Skeletal muscle satellite cell (primary cell): Measurements from ENCODE around the gene RPUSD1. TPM values are rescaled to one million over a fixed set of nuclear protein-coding genes. Genes with fewer than 3 reads are reported as not detected.
"Not testable (repeated sequence)": the region's sequence is repeated elsewhere in the genome, so short reads cannot be mapped to it uniquely, and the experiment has no call there.

ENCODE experiments used
- H3K27me3 ChIP-seq: 2 replicates; pipeline ENCODE4 v1.7.0; 2013; ENCODE audit warnings: low read length; ENCODE audit not compliant: control insufficient read depth, insufficient read depth
- H3K36me3 ChIP-seq: 2 replicates; pipeline ENCODE4 v1.7.0; 2013; ENCODE audit warnings: mild to moderate bottlenecking, control low read depth, low read length; ENCODE audit not compliant: insufficient read depth
- H3K4me1 ChIP-seq: 2 replicates; pipeline ENCODE4 v1.7.0; 2013; ENCODE audit warnings: low read length; ENCODE audit not compliant: control insufficient read depth, insufficient read depth
- H3K4me2 ChIP-seq: 2 replicates; pipeline ENCODE4 v1.7.0; 2013; ENCODE audit warnings: mild to moderate bottlenecking, low read length
- H3K4me3 ChIP-seq: 2 replicates; pipeline ENCODE4 v1.7.0; 2013; ENCODE audit warnings: low read length
- H3K9ac ChIP-seq: 2 replicates; pipeline ENCODE4 v1.7.0; 2013; ENCODE audit warnings: mild to moderate bottlenecking, low read depth, low read length, moderate library complexity
- H3K9me3 ChIP-seq: replicated peaks from 2 replicates; pipeline ENCODE4 v1.7.0; 2013; ENCODE audit warnings: mild to moderate bottlenecking, control low read depth, low read length
- total RNA-seq: library from RNA; depleted of rRNA; stranded (reverse); fragments of >200 nt; gene quantifications from 2 replicates; pipeline ENCODE4 v1.2.3, GENCODE V29; 2012; rRNA removed

Gene RPUSD1
- 33.0 and 34.5 TPM in 2 replicates for total RNA-seq

- peak within 1 kb of the TSS; percentile 99 for H3K4me3 ChIP-seq
- H3K4me2 ChIP-seq, result peak within 1 kb of the TSS; percentile 97
- H3K27me3 ChIP-seq, result peaks cover 6% of the 10 kb centered on the region
- no peaks in the 10 kb centered on the region for H3K9me3 ChIP-seq
- peaks cover 24% of the 10 kb centered on the region for H3K4me1 ChIP-seq
- H3K9ac ChIP-seq, result peak within 1 kb of the TSS; percentile 90
- H3K36me3 ChIP-seq, result peaks cover 20% of the 10 kb centered on the region
These were observed at the start of gene RPUSD1 for GRCh38 chr16:787978-788398. Gene RPUSD1, minus strand, starts transcription at chr16:788381. Its CDS starts 644 bp downstream, at chr16:787737.

- not testable (repeated sequence) for H3K4me1 ChIP-seq, H3K36me3 ChIP-seq, H3K9ac ChIP-seq, H3K4me3 ChIP-seq, H3K4me2 ChIP-seq
- Histone ChIP-seq H3K9me3 (peaks cover 14% of the 10 kb centered on the region), H3K27me3 (peaks cover 12% of the 10 kb centered on the region)
These were observed 48.6 kb upstream of the RPUSD1 start for GRCh38 chr16:836822-837221.

GRCh38 chr16:836221-836620 lies 48.0 kb upstream of the RPUSD1 start:
- H3K4me2 ChIP-seq, result no peak overlapping the region
- H3K9me3 ChIP-seq, result peaks cover 14% of the 10 kb centered on the region
- peaks cover 16% of the 10 kb centered on the region for H3K27me3 ChIP-seq
- no peaks in the 10 kb centered on the region for H3K4me1 ChIP-seq
- H3K36me3 ChIP-seq, result no peaks in the 10 kb centered on the region
- no peak overlapping the region for H3K4me3 ChIP-seq
- H3K9ac ChIP-seq, result no peak overlapping the region

GRCh38 chr16:835373-835772 lies 47.2 kb upstream of the RPUSD1 start:
- no peak overlapping the region for H3K9ac ChIP-seq
- H3K4me1 ChIP-seq, result no peaks in the 10 kb centered on the region
- H3K4me3 ChIP-seq, result no peak overlapping the region
- peaks cover 21% of the 10 kb centered on the region for H3K27me3 ChIP-seq
- no peaks in the 10 kb centered on the region for H3K36me3 ChIP-seq
- no peak overlapping the region for H3K4me2 ChIP-seq
- H3K9me3 ChIP-seq, result peaks cover 14% of the 10 kb centered on the region

DNA sequence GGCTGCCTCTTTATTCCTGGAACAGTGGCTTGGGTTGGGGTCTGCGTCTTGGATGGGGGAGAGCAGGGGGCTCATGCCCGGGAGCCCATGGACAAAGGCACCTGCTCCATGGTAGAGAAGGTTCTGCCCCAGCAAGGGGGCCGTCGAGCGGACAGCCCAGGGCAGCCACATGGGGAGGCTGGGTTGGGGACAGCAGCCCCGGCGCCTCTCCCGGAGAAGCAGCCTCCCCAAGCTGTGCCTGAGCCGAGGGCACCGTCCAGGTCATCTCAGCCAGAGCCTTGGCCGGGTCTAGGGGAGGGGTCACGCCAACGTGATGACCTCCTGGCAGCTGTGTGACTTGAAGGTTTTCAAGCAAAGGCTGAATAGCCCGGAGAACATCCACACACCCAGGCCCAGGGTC lies 45.2 kb upstream of the RPUSD1 start:
- Histone ChIP-seq H3K4me3 (no peak overlapping the region), H3K9ac (no peak overlapping the region), H3K27me3 (peaks cover 24% of the 10 kb centered on the region), H3K9me3 (peaks cover 14% of the 10 kb centered on the region), H3K36me3 (no peaks in the 10 kb centered on the region), H3K4me2 (no peak overlapping the region), H3K4me1 (no peaks in the 10 kb centered on the region)

DNA sequence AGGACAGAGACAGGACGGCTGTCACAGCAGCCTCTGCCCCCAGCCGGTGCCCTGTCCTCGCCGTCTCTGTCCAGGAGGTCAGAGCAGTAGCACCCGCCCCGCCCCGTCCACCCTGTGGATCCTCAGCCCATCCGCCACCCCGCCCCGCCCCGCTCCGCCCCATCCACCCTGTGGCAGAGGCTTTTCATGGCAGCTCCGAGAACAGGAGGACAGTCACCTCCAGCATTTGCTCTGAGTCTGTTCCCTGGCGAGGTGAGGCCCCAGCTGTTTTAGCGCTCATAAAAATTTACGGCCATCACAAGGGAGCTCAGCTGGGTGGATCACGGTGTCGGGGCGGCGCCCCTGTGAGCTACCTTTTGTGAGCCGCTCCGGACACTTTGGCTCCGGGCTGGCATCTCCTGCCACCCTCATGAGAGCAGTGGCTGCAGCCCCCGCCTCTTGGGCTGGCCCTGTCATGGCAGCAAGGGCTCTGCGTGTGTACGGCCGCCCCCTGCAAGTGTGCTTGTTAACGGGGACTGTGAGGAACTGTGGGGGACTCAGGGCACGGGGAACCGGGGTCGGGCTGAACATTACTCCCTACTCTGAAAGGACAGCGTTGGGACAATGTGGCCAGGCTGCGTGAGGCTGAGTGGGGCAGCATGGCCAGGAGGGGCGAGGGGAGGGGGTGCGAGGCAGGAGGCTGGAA lies 44.6 kb upstream of the RPUSD1 start:
- Histone ChIP-seq H3K9me3 (peaks cover 14% of the 10 kb centered on the region), H3K27me3 (peaks cover 27% of the 10 kb centered on the region), H3K36me3 (no peaks in the 10 kb centered on the region), H3K4me1 (no peaks in the 10 kb centered on the region), H3K4me3 (no peak overlapping the region), H3K9ac (no peak overlapping the region), H3K4me2 (no peak overlapping the region)

DNA sequence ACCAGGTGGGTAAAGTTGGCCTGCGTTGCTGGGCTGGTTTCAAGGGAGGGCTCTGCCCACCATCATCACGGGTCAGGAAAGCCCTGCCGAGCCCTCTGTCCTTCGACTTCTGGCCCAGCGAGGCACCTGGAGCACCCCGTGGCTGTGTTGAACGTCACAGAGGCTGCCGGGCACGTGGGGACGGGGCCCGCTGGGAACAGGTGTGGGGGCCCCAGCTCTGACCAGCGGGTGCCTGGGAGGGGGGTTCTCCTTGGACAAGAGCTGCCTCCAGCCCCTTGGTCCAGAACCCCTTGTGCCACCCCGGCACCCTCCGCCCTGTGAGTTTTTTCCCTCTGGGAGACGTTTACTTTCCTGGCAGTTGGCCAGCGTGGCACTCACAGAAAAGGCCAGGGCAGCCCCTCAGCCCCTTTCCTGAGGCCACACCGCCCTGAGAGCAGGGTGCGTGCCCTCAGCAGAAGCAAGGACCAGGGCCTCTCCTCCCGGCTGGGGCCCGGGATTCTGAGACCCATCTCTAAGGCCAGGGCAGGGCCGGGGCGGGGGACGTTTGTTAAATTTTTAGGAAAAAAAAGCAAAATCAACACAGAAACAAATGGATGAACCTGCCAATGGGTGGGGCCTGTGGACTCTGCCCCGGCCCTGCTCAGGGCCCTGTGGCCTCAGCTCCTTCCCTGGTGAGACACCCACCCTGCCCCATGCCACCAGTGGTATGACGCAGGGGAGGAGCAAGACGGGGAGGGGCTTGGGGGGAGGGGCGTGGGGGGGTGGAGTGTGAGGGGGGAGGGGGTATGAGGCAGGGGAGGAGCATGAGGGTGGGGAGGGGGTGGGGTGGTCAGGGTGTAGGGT lies 43.6 kb upstream of the RPUSD1 start:
- no peaks in the 10 kb centered on the region for H3K4me1 ChIP-seq
- H3K27me3 ChIP-seq, result peaks cover 27% of the 10 kb centered on the region
- H3K9ac ChIP-seq, result no peak overlapping the region
- no peak overlapping the region for H3K4me2 ChIP-seq
- H3K9me3 ChIP-seq, result peaks cover 14% of the 10 kb centered on the region
- no peaks in the 10 kb centered on the region for H3K36me3 ChIP-seq
- no peak overlapping the region for H3K4me3 ChIP-seq

DNA sequence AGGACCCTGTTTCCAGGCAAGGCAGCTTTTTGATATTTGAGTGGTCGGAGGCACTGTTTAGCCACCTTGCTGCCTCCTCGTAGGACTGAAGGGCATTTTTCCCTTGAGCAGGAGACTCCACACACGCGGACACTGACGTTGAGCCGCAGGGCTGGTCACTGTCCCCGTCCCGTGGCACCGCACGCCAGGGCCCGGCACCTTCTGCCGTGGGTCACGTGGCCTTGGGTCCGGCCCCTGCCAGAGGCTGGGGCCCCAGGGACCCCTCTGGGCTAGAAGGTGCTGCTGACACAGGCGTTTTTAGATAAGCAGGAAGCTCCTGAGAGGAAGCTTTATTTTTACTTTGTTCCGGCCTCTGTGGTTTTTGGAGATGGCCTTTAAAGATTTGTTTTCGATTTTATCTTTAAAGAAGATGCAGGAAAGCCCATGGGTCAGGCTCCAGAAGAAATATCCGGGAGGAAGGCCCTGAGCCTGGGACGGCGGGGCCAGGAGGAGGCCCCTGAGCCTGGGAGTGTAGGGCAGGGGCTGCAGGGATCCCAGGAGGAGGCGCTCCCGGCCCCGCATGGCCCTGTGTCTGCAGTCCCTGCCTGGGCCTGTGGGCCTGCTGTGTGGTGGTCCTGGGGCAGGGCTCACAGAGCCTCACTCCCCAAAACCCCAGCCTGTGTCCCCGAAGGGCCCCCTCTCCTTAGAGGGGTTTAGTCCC lies 42.8 kb upstream of the RPUSD1 start:
- Histone ChIP-seq H3K9me3 (peaks cover 9% of the 10 kb centered on the region), H3K4me2 (no peak overlapping the region), H3K4me3 (no peak overlapping the region), H3K4me1 (no peaks in the 10 kb centered on the region), H3K9ac (no peak overlapping the region), H3K27me3 (peaks cover 29% of the 10 kb centered on the region), H3K36me3 (no peaks in the 10 kb centered on the region)

- H3K27me3 ChIP-seq, result peaks cover 36% of the 10 kb centered on the region
- no peak overlapping the region for H3K4me3 ChIP-seq
- no peak overlapping the region for H3K9ac ChIP-seq
- H3K9me3 ChIP-seq, result peaks cover 4% of the 10 kb centered on the region
- H3K4me1 ChIP-seq, result peaks cover 5% of the 10 kb centered on the region
- no peak overlapping the region for H3K4me2 ChIP-seq
- no peaks in the 10 kb centered on the region for H3K36me3 ChIP-seq
These were observed 42.1 kb upstream of the RPUSD1 start for GRCh38 chr16:830107-830870.

GRCh38 chr16:828891-829290 lies 40.7 kb upstream of the RPUSD1 start:
- no peak overlapping the region for H3K4me2 ChIP-seq
- peaks cover 8% of the 10 kb centered on the region for H3K4me1 ChIP-seq
- H3K4me3 ChIP-seq, result no peak overlapping the region
- H3K9me3 ChIP-seq, result no peaks in the 10 kb centered on the region
- peaks cover 44% of the 10 kb centered on the region for H3K27me3 ChIP-seq
- no peak overlapping the region for H3K9ac ChIP-seq
- no peaks in the 10 kb centered on the region for H3K36me3 ChIP-seq

DNA sequence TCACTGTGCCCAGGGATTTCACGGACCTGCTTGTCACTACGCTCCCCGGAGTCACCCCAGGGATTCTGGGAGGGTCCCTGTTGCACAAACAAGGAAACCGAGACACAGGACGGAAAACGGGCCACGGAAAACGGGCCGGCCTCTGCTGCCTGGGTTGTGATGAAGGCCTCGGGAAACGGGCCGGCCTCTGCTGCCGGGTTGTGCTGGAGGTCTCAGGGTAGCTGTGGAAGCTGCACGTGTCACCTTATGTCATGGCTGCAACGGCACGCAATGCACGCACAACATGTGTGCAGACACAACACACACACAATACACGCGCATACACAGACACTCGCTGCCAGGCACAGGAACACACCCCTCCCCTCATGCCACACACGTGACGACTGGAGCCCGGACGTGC lies 39.3 kb upstream of the RPUSD1 start:
- Histone ChIP-seq H3K36me3 (no peaks in the 10 kb centered on the region), H3K9me3 (no peaks in the 10 kb centered on the region), H3K9ac (no peak overlapping the region), H3K27me3 (peaks cover 38% of the 10 kb centered on the region), H3K4me3 (no peak overlapping the region), H3K4me2 (no peak overlapping the region), H3K4me1 (peaks cover 8% of the 10 kb centered on the region)
